ENCODE data around the gene KLHDC1.

- TF ChIP-seq, protein P1, sequence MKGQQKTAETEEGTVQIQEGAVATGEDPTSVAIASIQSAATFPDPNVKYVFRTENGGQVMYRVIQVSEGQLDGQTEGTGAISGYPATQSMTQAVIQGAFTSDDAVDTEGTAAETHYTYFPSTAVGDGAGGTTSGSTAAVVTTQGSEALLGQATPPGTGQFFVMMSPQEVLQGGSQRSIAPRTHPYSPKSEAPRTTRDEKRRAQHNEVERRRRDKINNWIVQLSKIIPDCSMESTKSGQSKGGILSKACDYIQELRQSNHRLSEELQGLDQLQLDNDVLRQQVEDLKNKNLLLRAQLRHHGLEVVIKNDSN (IDR thresholded peaks at IDR 0.05): no peak
- TF ChIP-seq YY1 (IDR thresholded peaks at IDR 0.05; ENCODE audit: low read depth): no peak
- no peak for TF ChIP-seq RAD21 (IDR thresholded peaks at IDR 0.05; ENCODE audit: low read depth)
- TF ChIP-seq TAF1 (IDR thresholded peaks at IDR 0.05; ENCODE audit: low read depth): no peak
- TF ChIP-seq EGR1 (IDR thresholded peaks at IDR 0.05): no peak
- no peak for TF ChIP-seq NFIC (IDR thresholded peaks at IDR 0.05)
- no peak for TF ChIP-seq CEBPB (IDR thresholded peaks at IDR 0.05)
- TF ChIP-seq REST (IDR thresholded peaks at IDR 0.05; ENCODE audit: low read depth): no peak
These were observed 76.8 kb downstream of the KLHDC1 start for GRCh38 chr14:49769581-49770211.

Measured in Ishikawa (cell line).